Measurements from ENCODE around the gene TBC1D2B. TPM values are rescaled to one million over a fixed set of nuclear protein-coding genes. Genes with fewer than 3 reads are reported as not detected.

The TBC1D2B gene
- total and polyA plus RNA-seq, 2 donors: 31.6 to 55.0 TPM

DNA sequence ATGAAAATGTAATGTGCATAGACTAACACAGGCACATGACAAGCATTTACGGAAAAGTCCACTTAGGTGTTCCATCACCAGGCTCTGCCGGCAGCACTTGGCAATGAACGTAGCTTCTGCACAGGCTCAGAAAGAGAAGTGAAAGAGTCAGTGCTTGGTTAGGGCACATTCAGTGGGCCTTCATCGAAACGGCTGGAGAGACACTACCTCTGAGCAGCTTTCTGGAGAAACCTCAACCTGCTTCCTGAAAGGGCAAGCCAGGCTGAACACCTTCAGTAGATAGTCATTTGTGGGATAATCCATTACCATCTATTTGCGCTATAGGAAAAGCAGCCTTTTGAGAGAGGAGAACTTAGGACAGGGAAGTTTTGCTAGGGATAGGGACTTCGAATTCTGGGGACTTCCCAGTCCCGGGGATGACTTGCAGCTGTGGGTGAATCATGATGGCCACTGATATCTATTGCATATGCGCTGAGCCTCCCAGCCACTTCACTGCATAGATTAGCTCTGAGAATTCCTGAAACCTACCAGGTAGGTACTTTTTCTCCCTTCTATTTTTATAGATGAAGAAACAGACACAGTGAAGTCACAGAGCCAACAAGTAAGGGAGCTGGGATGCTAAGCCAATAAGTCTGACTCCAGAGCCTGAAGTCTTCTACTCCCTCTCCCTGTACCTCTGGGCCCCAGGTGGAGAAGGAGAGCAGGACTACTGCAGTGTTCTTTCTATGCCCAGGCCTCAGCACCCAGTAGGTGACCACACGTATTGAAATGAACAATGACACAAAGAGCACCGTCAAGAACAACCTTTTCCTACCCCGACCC lies 10.7 kb upstream of the TBC1D2B start:
- Histone ChIP-seq H3K36me3 (ENCODE audit: insufficient read depth) (no peaks in the 10 kb centered on the region), H3K4me1 (ENCODE audit: insufficient read depth) (no peaks in the 10 kb centered on the region), H3K4me3 (ENCODE audit: low read depth, low read length) (no peak overlapping the region), H3K27ac (ENCODE audit: low read depth) (no peak overlapping the region)
- 91% methylated on average over 12 of the region's 12 CpGs for WGBS
- DNase-seq (ENCODE audit: extremely low spot score): no peak

DNA sequence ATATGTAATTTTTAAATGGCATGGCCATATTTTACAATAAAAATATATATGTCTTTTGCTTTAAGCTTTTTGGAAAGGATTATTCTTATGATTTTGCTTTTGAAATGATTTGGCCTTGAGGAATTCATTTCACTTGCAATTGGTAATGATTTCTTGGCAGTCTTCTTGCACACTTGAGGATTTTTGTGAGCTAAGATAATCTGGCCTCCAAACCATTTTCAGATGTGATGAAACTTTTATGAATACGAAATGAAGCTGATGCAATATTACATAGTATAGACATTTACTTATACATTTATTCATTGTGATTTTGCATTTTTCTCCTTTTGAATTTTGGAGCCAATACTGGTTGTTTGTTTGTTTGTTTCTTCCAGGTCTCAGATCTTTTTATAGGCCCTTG lies 8.4 kb upstream of the TBC1D2B start:
- no peak for DNase-seq (ENCODE audit: extremely low spot score)
- Histone ChIP-seq H3K4me1 (ENCODE audit: insufficient read depth) (peaks cover 3% of the 10 kb centered on the region), H3K27ac (ENCODE audit: low read depth) (no peak overlapping the region), H3K4me3 (ENCODE audit: low read depth, low read length) (no peak overlapping the region), H3K36me3 (ENCODE audit: insufficient read depth) (no peaks in the 10 kb centered on the region)
- 57% methylated on average over 1 of the region's 1 CpG for WGBS

DNA sequence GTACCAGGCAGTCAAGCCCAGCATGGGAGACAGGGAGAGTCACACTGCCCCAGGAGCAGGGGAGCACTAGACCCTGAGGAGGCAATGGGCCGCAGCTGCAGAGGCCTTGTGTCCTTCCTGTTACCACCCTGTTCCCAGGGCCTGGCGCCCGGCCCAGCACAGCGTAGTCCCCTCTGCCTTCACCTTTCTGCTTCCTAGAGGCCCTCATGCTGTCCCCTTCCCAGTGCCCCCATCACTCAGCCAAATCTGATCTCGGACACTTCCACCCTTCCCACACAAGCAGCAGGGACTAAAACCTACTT lies 6.9 kb upstream of the TBC1D2B start:
- peaks cover 3% of the 10 kb centered on the region for H3K4me1 ChIP-seq (ENCODE audit: insufficient read depth)
- H3K36me3 ChIP-seq (ENCODE audit: insufficient read depth): no peaks in the 10 kb centered on the region
- no peak for DNase-seq (ENCODE audit: extremely low spot score)
- H3K27ac ChIP-seq (ENCODE audit: low read depth): no peak overlapping the region
- H3K4me3 ChIP-seq (ENCODE audit: low read depth, low read length): no peak overlapping the region
- 84% methylated on average over 5 of the region's 5 CpGs for WGBS

DNA sequence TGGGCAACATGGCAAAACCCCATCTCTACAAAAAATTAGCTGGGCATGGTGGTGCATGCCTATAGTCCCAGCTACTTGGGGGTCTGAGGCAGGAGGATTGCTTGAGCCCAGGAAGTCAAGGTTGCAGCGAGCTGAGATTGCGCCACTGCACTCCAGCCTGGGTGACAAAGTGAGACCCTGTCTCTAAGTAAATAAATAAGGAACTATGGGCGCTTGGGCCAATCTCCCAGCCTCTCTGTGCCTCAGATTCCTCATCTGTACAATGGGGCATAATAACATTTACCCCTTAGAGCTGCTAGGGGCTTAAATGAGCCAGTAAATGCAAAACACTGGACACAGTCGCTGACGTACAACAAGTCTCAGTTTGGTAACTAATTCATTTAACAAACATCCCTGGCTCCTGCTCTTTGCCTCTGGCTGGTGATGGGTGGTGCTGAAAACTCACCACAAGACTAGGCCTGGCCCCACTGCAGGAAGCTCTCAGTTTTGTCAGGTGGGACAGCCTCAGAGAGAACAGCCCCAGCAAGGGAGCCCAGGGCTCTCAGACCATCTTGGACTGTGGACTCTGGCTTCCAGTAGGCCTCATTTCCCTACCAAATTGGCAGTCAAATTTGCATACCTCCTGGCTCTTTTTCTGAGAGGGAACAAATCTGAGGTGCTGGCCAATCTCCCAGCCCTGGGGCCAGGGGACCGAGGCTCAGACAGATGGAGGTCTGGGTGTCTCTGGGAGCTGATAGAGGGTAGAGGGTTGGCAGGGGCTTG lies 6.4 kb upstream of the TBC1D2B start:
- Histone ChIP-seq H3K4me1 (ENCODE audit: insufficient read depth) (peaks cover 3% of the 10 kb centered on the region), H3K36me3 (ENCODE audit: insufficient read depth) (no peaks in the 10 kb centered on the region), H3K4me3 (ENCODE audit: low read depth, low read length) (no peak overlapping the region), H3K27ac (ENCODE audit: low read depth) (no peak overlapping the region)
- WGBS: 91% methylated on average over 6 of the region's 6 CpGs
- DNase-seq (ENCODE audit: extremely low spot score): no peak

DNA sequence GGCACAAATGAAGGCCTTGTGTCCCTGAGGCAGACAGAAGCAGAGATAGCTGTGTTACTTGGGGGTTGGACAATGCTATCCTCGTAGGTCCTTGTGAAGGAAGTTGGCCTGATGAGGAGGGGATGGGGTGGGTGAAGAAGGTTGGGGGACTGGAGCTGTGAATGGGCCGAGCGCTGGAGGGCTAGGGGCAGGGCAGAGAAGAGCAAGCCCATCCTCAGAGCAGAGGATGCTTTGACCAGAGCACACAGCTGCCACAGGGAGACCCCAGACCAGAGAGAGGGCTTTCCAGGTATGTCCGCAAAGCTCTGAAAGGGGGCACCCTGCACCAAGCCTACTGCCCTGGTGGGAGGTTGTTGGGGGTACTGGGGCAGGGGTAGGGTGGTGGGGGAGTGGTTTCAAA lies 5.7 kb upstream of the TBC1D2B start:
- Histone ChIP-seq H3K4me1 (ENCODE audit: insufficient read depth) (peaks cover 3% of the 10 kb centered on the region), H3K27ac (ENCODE audit: low read depth) (peak overlapping the region; percentile 12), H3K4me3 (ENCODE audit: low read depth, low read length) (no peak overlapping the region), H3K36me3 (ENCODE audit: insufficient read depth) (no peaks in the 10 kb centered on the region)
- no peak for DNase-seq (ENCODE audit: extremely low spot score)
- 90% methylated on average over 4 of the region's 4 CpGs for WGBS

DNA sequence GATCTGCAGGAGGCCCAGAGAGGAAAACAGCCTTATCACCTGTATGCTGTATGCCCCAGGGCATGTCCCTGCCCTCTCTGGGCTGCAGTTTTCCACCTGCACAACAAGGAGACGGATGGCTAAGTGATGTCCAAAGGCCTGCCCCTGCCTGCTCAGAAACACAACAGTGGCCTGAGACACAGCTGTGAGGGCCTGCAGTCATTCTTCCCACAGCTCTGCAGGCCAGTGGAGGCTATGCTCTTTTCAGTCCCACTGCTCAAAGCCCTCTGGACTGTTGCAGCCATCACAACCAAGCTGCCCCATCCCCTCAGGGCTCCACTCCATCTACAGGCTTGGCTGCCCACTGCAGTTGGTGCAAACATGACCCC lies 5.2 kb upstream of the TBC1D2B start:
- peaks cover 3% of the 10 kb centered on the region for H3K4me1 ChIP-seq (ENCODE audit: insufficient read depth)
- H3K4me3 ChIP-seq (ENCODE audit: low read depth, low read length): no peak overlapping the region
- no peak for DNase-seq (ENCODE audit: extremely low spot score)
- no peaks in the 10 kb centered on the region for H3K36me3 ChIP-seq (ENCODE audit: insufficient read depth)
- no peak overlapping the region for H3K27ac ChIP-seq (ENCODE audit: low read depth)
- 62% methylated on average over 1 of the region's 1 CpG for WGBS

DNA sequence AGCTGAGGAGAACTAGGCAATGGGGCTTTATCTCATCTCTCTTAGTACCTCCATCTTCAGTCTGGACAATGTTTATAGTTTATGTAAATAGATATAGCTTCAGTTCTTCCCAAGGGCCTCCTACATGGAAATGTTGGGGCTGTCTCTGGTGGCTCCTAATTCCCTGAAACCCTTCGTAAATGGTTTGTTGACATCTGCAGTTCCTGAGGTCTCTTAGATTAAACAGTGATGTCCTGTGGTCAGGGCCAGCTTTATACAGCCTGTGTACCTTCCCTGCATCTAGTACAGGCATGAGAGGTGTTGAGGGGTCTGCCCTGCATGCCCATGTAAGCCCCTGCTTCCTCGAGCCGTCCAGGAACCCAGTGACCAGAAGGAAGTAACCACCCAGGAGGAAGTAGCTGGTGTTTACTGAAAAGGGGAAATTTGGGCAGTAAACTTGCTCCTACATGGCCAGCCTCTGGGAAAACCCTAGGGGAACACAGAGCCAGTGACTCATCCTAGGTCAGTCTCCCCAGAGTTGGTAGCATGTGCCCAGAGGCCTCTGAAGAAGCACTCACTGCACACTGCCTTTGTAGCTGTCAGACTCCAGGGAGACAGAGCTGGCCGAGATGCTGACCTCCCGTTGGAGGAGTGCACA lies 4.7 kb upstream of the TBC1D2B start:
- 57% methylated on average over 5 of the region's 5 CpGs for WGBS

DNA sequence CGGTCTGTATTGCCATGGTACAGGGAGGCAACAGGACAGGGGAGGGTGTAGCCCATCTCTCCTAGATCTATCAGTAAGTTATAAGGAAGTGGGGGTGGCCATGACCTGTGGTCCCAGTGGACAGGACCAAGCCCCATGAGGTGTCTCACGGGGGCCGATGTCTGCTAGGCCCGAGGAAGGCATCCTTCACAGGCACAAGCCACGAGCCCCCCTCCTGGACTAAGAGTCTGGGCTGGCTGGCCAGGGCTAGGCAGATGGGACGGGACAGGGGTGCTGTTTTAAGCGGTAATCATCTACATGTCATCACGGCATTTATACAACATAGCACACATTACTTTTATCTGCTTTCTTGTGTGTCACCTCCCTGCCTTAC lies 2.6 kb upstream of the TBC1D2B start:
- no peak overlapping the region for H3K27ac ChIP-seq (ENCODE audit: low read depth)
- H3K4me1 ChIP-seq (ENCODE audit: insufficient read depth): peaks cover 3% of the 10 kb centered on the region
- H3K36me3 ChIP-seq (ENCODE audit: insufficient read depth): no peaks in the 10 kb centered on the region
- no peak for DNase-seq (ENCODE audit: extremely low spot score)
- 94% methylated on average over 8 of the region's 8 CpGs for WGBS
- H3K4me3 ChIP-seq (ENCODE audit: low read depth, low read length): no peak overlapping the region

More for the DNA sequence above, 4.7 kb upstream of the TBC1D2B start:
- H3K4me3 ChIP-seq (ENCODE audit: low read depth, low read length): no peak overlapping the region
- no peak for DNase-seq (ENCODE audit: extremely low spot score)
- H3K4me1 ChIP-seq (ENCODE audit: insufficient read depth): peaks cover 3% of the 10 kb centered on the region
- peak overlapping the region; percentile 42 for H3K27ac ChIP-seq (ENCODE audit: low read depth)
- H3K36me3 ChIP-seq (ENCODE audit: insufficient read depth): no peaks in the 10 kb centered on the region

DNA sequence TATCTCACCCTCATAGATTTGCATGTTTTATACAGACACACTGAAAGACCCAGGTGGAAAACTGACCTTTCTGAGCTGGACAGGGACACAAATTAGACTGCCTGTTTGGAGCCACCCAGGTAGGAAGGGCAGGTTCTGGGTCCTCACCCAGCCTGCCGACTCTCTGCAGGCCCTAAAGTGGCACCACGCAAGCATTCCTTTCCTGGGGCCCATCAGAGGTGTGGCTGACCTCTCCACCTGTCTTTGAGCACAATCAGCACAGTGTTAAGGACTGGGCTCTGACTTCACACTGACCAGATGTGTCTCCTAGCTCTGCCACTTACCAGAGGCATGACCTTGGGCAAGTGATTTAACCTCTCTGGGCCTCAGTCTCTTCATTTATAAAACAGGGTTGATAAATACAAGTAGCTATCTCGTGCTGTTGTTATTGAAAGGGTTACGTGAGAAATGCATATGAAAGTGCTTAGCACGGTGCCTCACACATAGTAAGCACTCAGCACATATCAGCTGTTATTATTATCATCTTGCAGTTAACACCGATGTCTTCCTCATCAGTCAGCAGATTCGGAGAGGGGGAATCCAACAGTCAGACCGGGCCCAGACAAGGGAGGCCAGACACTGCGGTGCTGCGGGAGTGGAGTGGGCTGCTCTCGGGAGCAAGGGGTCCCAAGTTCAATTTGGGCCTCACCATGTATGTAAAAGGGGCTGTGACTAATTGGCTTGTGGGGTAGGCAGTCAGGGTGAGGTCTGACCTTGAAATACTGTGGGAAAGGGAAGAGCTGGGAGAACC lies 2.0 kb upstream of the TBC1D2B start:
- no peak overlapping the region for H3K4me3 ChIP-seq (ENCODE audit: low read depth, low read length)
- no peaks in the 10 kb centered on the region for H3K36me3 ChIP-seq (ENCODE audit: insufficient read depth)
- WGBS: 87% methylated on average over 11 of the region's 11 CpGs
- H3K27ac ChIP-seq (ENCODE audit: low read depth): no peak overlapping the region
- no peak for DNase-seq (ENCODE audit: extremely low spot score)
- peaks cover 3% of the 10 kb centered on the region for H3K4me1 ChIP-seq (ENCODE audit: insufficient read depth)

DNA sequence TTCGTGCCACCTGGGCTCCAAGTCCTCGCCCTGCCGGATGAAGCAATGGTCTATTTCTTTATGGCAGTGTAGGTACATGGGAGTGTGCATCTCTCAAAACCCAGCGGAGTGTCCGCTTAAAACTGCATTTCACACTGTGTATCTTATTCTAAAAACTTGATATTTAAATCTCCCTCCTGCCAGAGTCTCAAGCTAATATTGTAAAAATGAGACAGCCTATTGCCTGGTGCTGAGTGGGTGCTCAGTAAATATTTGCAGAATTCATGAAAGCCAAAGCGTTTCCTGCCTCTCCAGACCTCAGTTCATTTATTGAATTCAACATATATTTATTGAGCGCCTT lies 330 bp upstream of the TBC1D2B start:
- Histone ChIP-seq H3K4me3 (ENCODE audit: low read depth, low read length) (peak overlapping the region; percentile 94), H3K27ac (ENCODE audit: low read depth) (peak overlapping the region; percentile 88), H3K36me3 (ENCODE audit: insufficient read depth) (no peaks in the 10 kb centered on the region), H3K4me1 (ENCODE audit: insufficient read depth) (peaks cover 1% of the 10 kb centered on the region)
- WGBS: 13% methylated on average over 7 of the region's 7 CpGs
- no peak for DNase-seq (ENCODE audit: extremely low spot score)

DNA sequence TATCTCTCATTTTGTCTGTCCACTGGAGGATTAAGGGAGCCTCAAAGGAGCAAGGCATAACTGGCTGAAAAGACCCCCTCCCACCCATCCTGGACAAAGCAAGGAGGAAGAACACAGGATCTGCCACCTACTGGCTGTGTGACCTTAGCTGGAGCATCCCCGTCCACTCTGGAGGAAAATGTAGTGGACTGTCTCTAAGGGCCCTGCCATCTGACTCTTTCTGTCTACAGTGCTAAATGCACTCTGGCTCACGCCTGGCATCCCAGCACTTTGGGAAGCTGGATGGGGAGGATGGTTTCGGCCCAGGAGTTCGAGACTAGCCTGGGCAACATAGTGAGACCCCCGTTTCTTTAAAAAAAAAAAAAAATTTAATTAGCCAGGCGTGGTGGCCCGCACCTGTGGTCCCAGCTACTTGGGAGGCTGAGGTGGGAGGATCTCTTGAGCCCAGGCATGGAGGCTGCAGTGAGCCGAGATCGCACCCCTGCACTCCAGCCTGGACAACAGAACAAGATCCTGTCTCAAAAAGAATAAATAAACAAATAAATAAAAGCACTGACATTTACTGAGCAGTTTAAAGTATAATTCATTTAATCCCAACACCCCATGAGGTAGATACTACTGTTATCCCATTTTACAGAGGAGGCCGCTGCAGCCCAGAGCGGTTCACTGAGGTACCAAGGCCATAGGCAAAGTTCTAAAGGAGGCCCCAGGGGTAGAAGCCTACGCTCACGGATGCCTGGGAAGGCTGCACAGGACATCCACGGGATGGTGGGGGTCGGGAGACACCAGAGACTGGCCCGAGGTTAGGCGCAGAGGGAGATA lies 1.1 kb downstream of the TBC1D2B start:
- Histone ChIP-seq H3K4me3 (ENCODE audit: low read depth, low read length) (peak overlapping the region; percentile 94), H3K36me3 (ENCODE audit: insufficient read depth) (no peaks in the 10 kb centered on the region), H3K4me1 (ENCODE audit: insufficient read depth) (no peaks in the 10 kb centered on the region), H3K27ac (ENCODE audit: low read depth) (peak overlapping the region; percentile 88)
- 39% methylated on average over 17 of the region's 17 CpGs for WGBS
- no peak for DNase-seq (ENCODE audit: extremely low spot score)

DNA sequence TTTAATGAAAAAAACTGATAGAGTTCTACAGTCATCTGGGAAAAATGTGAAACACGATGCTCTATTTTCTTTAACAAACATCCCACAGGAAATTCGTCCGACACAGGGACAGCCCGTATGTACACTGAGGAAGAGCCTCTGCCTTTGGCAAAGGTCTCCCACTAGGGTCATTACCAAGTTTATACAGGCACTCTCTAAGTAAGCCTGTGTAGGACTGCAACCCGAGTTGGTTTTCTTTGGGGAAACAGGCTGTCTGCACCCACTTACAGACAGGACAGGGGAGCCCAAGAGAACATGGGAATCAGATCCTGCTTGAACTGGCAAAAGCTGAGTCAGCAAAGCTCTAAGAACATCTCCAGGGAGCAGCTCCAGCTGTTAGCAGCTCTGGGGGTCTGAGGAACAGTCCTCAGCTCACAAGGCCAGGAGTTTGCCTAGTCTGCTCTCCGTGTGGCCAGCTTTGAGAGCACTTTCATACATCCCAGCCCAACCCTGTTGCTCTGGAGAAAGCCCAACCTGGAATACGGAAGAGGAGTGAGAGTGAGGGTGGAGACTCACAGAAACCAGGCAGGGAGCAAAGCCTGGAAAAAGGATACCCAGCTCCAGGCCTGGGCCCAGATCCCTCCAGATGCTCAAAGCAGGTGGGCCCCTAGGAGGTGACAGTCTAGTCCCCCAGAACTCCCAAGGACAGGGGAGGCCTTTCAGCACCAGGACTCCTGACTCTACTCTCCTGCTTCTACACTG lies 1.9 kb downstream of the TBC1D2B start:
- Histone ChIP-seq H3K36me3 (ENCODE audit: insufficient read depth) (no peaks in the 10 kb centered on the region), H3K27ac (ENCODE audit: low read depth) (peak overlapping the region; percentile 61), H3K4me1 (ENCODE audit: insufficient read depth) (no peaks in the 10 kb centered on the region), H3K4me3 (ENCODE audit: low read depth, low read length) (peak overlapping the region; percentile 94)
- 17% methylated on average over 7 of the region's 7 CpGs for WGBS
- no peak for DNase-seq (ENCODE audit: extremely low spot score)
